Dendritic cell treated with granulocyte-macrophage colony-stimulating factor and Interleukin-4, amounts not matched to agents 40 ng/mL and 50 ng/mL, for 4 days (primary cell): ENCODE data around the gene CYP4B1.
"Not testable (repeated sequence)": the region's sequence is repeated elsewhere in the genome, so short reads cannot be mapped to it uniquely, and the experiment has no call there.

ENCODE experiments used
- H3K27ac Mint-ChIP-seq: one replicate; pipeline ENCODE4 v1.8.0; 2022; ENCODE audit warnings: mild to moderate bottlenecking, mixed read lengths
- H3K27me3 Mint-ChIP-seq: one replicate; pipeline ENCODE4 v1.8.0; 2022; ENCODE audit warnings: mild to moderate bottlenecking, mixed read lengths
- H3K36me3 Mint-ChIP-seq: one replicate; pipeline ENCODE4 v1.8.0; 2022; ENCODE audit warnings: low read depth, mixed read lengths
- H3K4me1 Mint-ChIP-seq: one replicate; pipeline ENCODE4 v1.8.0; 2022; ENCODE audit warnings: low read depth, mixed read lengths
- H3K4me3 Mint-ChIP-seq: one replicate; pipeline ENCODE4 v1.8.0; 2022; ENCODE audit warnings: mild to moderate bottlenecking, moderate library complexity, mixed read lengths
- H3K9me3 Mint-ChIP-seq: one replicate; pipeline ENCODE4 v1.8.0; 2022; ENCODE audit warnings: mixed read lengths
- intact Hi-C: fragments of 100-400 bp; cut with micrococcal nuclease; formaldehyde crosslinking; loops from one replicate; pipeline ENCODE4 v1.15.0; 2022

The CYP4B1 gene

GRCh38 chr1:46770541-46770940, 28.3 kb upstream of the CYP4B1 start:
- peaks cover 6% of the 10 kb centered on the region for H3K27me3 Mint-ChIP-seq
- H3K9me3 Mint-ChIP-seq, result peaks cover 49% of the 10 kb centered on the region

DNA sequence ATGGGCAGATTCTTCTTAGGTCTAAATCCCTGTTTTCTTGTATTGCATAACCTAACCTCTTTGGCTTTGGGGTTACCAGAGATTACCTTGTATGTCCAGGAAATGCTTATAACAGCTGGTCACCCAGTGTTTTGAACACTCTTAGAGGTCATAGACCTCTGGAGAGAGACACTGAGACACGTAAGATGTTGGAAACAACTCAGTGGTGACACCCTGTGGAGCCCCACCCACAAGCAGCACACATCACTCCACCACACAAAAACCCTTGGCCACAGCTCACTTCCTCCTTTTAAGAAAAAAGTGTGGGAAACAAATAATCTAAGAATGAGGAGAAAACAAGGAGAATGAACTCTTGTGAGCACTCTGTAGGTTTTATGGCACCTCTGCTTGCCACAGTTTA, 26.3 kb upstream of the CYP4B1 start:
- no peaks in the 10 kb centered on the region for H3K36me3 Mint-ChIP-seq
- H3K4me3 Mint-ChIP-seq, result no peak overlapping the region
- intact Hi-C loops, result no loop called here
- no peak overlapping the region for H3K27ac Mint-ChIP-seq
- no peaks in the 10 kb centered on the region for H3K4me1 Mint-ChIP-seq
- peaks cover 1% of the 10 kb centered on the region for H3K27me3 Mint-ChIP-seq
- H3K9me3 Mint-ChIP-seq, result peaks cover 49% of the 10 kb centered on the region

More at GRCh38 chr1:46770541-46770940, 28.3 kb upstream of the CYP4B1 start:
- Mint-ChIP-seq H3K27ac (no peak overlapping the region), H3K4me1 (no peaks in the 10 kb centered on the region), H3K36me3 (no peaks in the 10 kb centered on the region), H3K4me3 (no peak overlapping the region)
- intact Hi-C loops, result no loop called here

GRCh38 chr1:46774297-46774696, 24.5 kb upstream of the CYP4B1 start:
- no peak overlapping the region for H3K4me3 Mint-ChIP-seq
- intact Hi-C loops, result no loop called here
- H3K9me3 Mint-ChIP-seq, result peaks cover 35% of the 10 kb centered on the region
- no peaks in the 10 kb centered on the region for H3K4me1 Mint-ChIP-seq
- no peaks in the 10 kb centered on the region for H3K27me3 Mint-ChIP-seq
- H3K27ac Mint-ChIP-seq, result no peak overlapping the region
- no peaks in the 10 kb centered on the region for H3K36me3 Mint-ChIP-seq

- H3K9me3 Mint-ChIP-seq, H3K27me3 Mint-ChIP-seq, H3K36me3 Mint-ChIP-seq, H3K4me3 Mint-ChIP-seq, H3K27ac Mint-ChIP-seq, H3K4me1 Mint-ChIP-seq, intact Hi-C loops: not testable (repeated sequence)
These were observed 20.4 kb upstream of the CYP4B1 start for GRCh38 chr1:46778456-46778855.

DNA sequence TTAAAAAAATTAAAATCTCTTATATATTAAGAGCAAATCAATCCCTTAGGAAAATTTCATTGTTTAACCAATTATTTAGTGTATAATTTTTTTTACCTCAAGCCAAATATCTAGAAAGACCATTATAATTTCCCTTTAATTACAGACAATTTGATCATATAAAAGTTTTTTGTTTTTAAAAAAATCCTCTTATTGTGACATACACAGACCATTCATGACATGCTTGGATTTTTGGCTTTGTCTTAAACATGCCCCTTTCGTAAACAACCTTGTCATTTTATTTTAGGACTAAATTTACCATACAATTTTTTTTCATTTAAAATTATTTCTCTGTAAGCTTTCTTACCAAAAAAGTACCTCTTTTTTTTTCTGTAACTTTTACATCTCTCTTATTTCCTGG, 14.2 kb upstream of the CYP4B1 start:
- no peaks in the 10 kb centered on the region for H3K36me3 Mint-ChIP-seq
- H3K27ac Mint-ChIP-seq, result no peak overlapping the region
- H3K27me3 Mint-ChIP-seq, result peaks cover 5% of the 10 kb centered on the region
- H3K4me3 Mint-ChIP-seq, result no peak overlapping the region
- H3K9me3 Mint-ChIP-seq, result peaks cover 17% of the 10 kb centered on the region
- intact Hi-C loops, result no loop called here
- no peaks in the 10 kb centered on the region for H3K4me1 Mint-ChIP-seq

DNA sequence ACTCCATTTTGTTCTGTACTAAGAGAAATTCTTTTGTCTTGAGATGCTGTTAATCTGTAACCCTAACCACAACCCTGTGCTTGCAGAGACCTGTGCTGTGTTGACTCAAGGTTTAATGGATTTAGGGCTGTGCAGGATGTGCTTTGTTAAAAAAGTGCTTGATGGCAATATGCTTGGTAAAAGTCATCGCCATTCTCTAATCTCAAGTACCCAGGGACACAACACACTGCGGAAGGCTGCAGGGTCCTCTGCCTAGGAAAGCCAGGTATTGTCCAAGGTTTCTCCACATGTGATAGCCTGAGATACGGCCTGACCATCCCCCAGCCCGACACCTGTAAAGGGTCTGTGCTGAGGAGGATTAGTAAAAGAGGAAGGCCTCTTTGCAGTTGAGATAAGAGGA, 10.2 kb upstream of the CYP4B1 start:
- H3K27ac Mint-ChIP-seq, H3K36me3 Mint-ChIP-seq, intact Hi-C loops, H3K4me1 Mint-ChIP-seq, H3K27me3 Mint-ChIP-seq, H3K9me3 Mint-ChIP-seq, H3K4me3 Mint-ChIP-seq: not testable (repeated sequence)

- no peak overlapping the region for H3K27ac Mint-ChIP-seq
These were observed 8.3 kb upstream of the CYP4B1 start for GRCh38 chr1:46790446-46791101.

GRCh38 chr1:46793126-46793525, 5.7 kb upstream of the CYP4B1 start:
- Mint-ChIP-seq H3K9me3 (no peaks in the 10 kb centered on the region), H3K27me3 (peaks cover 14% of the 10 kb centered on the region), H3K4me1 (no peaks in the 10 kb centered on the region), H3K4me3 (no peak overlapping the region), H3K27ac (no peak overlapping the region), H3K36me3 (no peaks in the 10 kb centered on the region)
- intact Hi-C loops, result no loop called here

More at GRCh38 chr1:46790446-46791101, 8.3 kb upstream of the CYP4B1 start:
- no peaks in the 10 kb centered on the region for H3K4me1 Mint-ChIP-seq
- intact Hi-C loops, result no loop called here
- H3K4me3 Mint-ChIP-seq, result no peak overlapping the region
- no peaks in the 10 kb centered on the region for H3K9me3 Mint-ChIP-seq
- H3K36me3 Mint-ChIP-seq, result no peaks in the 10 kb centered on the region
- H3K27me3 Mint-ChIP-seq, result peaks cover 8% of the 10 kb centered on the region

DNA sequence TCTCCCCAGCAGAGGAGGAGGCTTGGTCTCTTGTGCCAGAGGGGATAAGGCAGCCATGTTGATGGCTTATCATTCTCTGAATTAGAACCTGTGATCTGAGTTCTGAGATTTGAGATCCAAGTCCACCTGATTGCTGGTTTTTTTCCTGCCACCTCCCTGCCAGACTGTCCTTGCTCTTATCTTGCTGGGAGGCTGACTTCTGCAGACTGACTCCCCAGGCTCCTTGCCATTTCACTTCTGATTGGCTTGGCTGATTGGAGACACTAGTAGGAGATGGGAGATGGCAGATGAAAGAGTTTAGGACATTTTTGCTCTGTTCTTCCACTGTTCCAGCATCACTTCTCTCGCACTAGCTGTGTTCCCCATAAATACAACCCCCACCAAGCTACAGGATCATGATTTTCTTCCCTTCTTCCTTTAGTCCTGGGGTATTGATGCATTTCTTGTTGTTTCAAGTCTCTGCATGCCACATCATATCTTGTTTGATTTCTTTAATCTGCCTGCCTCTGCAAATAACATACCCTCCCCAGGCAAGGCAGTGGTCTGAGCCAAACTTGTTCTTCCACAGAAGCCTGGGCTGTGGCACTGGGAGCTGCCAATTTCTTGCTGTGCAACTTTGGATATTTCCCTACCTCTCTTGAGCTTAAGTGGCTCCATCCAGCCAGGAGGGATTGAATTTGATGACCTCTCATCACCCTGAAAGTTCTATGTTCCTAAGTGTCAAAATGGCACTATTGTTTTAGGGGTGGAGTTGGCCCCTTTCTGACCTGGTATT, 963 bp upstream of the CYP4B1 start:
- H3K9me3 Mint-ChIP-seq, result no peaks in the 10 kb centered on the region
- intact Hi-C loops, result no loop called here
- no peaks in the 10 kb centered on the region for H3K36me3 Mint-ChIP-seq
- H3K4me1 Mint-ChIP-seq, result no peaks in the 10 kb centered on the region
- no peak overlapping the region for H3K27ac Mint-ChIP-seq
- H3K4me3 Mint-ChIP-seq, result no peak overlapping the region
- H3K27me3 Mint-ChIP-seq, result peaks cover 8% of the 10 kb centered on the region

- Mint-ChIP-seq H3K4me1 (no peaks in the 10 kb centered on the region), H3K27me3 (peaks cover 8% of the 10 kb centered on the region), H3K27ac (no peak overlapping the region), H3K4me3 (no peak overlapping the region), H3K36me3 (no peaks in the 10 kb centered on the region), H3K9me3 (no peaks in the 10 kb centered on the region)
- intact Hi-C loops, result no loop called here
These were observed 1.9 kb downstream of the CYP4B1 start for GRCh38 chr1:46800742-46801141.

GRCh38 chr1:46801323-46802055, 2.6 kb downstream of the CYP4B1 start:
- Mint-ChIP-seq H3K36me3 (no peaks in the 10 kb centered on the region), H3K27ac (no peak overlapping the region), H3K27me3 (peaks cover 6% of the 10 kb centered on the region), H3K4me1 (no peaks in the 10 kb centered on the region), H3K4me3 (no peak overlapping the region), H3K9me3 (no peaks in the 10 kb centered on the region)
- intact Hi-C loops, result no loop called here

DNA sequence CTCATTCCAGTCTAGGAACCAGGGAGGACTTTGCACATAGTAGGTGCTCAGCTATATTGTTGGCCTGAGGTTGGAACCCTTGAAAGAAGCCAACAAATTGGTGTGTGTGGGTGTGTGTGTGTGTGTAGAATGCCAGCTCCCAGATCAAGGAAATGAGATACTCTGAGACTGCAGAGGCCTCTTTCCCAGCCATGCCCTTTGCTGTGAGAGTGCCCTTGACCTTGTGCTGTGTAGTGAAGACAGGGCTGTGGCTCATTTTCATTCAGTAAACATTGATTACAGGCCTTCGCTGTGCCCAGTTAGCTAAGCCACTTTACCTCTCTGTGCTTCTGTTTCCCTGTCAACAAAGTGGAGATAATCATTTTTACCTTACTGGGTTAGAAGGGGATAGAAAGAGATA, 3.2 kb downstream of the CYP4B1 start:
- intact Hi-C loops, result no loop called here
- H3K27me3 Mint-ChIP-seq, result peaks cover 4% of the 10 kb centered on the region
- H3K4me1 Mint-ChIP-seq, result no peaks in the 10 kb centered on the region
- H3K36me3 Mint-ChIP-seq, result no peaks in the 10 kb centered on the region
- no peak overlapping the region for H3K4me3 Mint-ChIP-seq
- no peak overlapping the region for H3K27ac Mint-ChIP-seq
- H3K9me3 Mint-ChIP-seq, result no peaks in the 10 kb centered on the region

DNA sequence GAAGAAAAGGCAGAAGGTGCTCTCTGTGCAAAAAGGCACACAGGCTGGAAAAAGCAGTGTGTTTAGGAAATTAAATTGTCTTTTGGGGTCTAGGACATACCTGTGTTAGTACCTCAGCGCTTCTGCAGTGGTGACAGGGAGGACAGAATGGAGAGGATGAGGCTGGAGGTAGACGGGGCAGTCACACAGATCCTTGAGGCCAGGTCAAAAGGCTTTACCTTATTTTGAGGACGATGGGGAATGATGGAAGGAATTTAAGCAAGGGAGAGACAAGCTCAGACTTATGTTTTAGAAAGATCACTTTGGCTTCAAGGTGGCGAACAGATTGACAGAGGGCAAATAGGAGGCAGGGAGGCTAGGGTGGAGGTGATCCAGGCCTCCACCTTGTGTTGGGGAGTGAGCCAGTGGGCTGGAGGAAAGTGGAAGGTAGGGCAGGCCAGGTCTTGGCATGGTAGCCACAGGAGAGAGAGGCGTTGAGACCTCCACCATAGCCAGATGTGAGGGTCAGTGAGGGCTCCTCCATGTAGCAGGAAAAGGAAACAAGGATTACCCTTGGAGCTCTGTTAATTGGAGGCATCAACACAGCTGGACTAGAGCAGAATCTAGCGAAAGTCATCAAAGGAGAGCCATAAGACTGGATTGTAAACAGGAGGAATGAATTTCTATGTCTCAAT, 4.2 kb downstream of the CYP4B1 start:
- peaks cover 6% of the 10 kb centered on the region for H3K27me3 Mint-ChIP-seq
- H3K9me3 Mint-ChIP-seq, result no peaks in the 10 kb centered on the region
- intact Hi-C loops, result no loop called here
- no peaks in the 10 kb centered on the region for H3K36me3 Mint-ChIP-seq
- no peaks in the 10 kb centered on the region for H3K4me1 Mint-ChIP-seq
- no peak overlapping the region for H3K4me3 Mint-ChIP-seq
- no peak overlapping the region for H3K27ac Mint-ChIP-seq
